HG03442 (cell line): Measurements from ENCODE around the gene RBM20.

Experiments used
- ATAC-seq: cut with Tn5 transposase; IDR thresholded peaks from one replicate; pipeline ENCODE4 v1.9.1; 2021; ENCODE audit warnings: mild to moderate bottlenecking, moderate library complexity; ENCODE audit not compliant: unreplicated experiment

The RBM20 gene

GRCh38 chr10:110781139-110781538 is 137.0 kb downstream of the RBM20 start:
- ATAC-seq: no peak

- no peak for ATAC-seq
Measured at GRCh38 chr10:110782616-110783015, 138.5 kb downstream of the RBM20 start.

DNA sequence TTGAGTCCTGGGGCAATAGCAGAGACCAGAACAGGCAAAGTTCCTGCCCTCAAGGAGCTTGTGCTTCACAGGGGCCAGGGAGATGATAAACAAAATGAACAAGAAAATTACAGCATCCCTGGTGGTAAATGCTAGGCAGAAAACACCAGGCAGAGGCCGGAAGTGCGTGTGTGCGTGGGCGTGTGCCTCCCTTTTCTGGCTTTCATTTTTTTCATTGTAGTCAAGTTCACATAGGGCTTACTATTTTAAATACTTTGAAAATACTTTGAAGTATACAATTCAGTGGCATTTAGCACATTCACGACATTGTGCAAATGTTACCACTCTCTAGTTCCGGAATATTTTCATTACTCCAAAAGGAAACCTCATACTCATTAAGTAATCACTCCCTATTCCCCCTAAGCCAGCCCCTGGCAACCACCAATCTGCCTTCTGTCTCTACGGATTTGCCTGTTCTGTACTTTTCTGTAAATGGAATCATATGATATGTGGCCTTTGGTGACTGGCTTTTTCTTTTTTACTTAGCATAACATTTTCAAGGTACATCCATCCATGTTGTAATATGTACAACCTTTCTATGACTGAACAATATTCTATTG is 139.5 kb downstream of the RBM20 start:
- ATAC-seq: no peak

GRCh38 chr10:110784198-110784597 is 140.1 kb downstream of the RBM20 start:
- ATAC-seq: no peak

DNA sequence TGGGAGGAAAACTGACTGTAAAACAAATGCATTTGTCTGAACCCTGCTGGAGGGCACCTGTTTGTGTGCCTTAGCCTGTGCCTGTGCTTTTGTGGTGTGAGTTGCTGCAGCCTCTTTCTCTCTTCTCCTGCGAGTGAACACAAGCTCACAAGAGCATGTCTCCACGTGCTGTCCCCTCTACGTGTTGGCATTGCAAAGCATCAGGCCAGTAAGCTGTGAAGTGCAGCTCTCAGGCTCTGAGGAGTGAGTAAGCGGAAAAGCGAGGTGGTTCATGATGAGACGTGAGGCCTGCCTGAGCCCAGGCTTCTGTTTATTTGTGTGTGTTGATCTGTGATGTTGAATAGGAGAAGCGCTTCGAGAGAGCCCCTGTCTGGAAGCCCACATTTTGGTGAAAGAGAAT is 142.0 kb downstream of the RBM20 start:
- no peak for ATAC-seq

GRCh38 chr10:110788620-110789385 is 144.7 kb downstream of the RBM20 start:
- no peak for ATAC-seq

- no peak for ATAC-seq
Measured at GRCh38 chr10:110789604-110790433, 145.7 kb downstream of the RBM20 start.

- ATAC-seq: no peak
Measured at GRCh38 chr10:110790913-110791506, 146.9 kb downstream of the RBM20 start.

GRCh38 chr10:110791541-110792073 is 147.5 kb downstream of the RBM20 start:
- ATAC-seq: no peak

- ATAC-seq: no peak
Measured at GRCh38 chr10:110792476-110793125, 148.5 kb downstream of the RBM20 start.

DNA sequence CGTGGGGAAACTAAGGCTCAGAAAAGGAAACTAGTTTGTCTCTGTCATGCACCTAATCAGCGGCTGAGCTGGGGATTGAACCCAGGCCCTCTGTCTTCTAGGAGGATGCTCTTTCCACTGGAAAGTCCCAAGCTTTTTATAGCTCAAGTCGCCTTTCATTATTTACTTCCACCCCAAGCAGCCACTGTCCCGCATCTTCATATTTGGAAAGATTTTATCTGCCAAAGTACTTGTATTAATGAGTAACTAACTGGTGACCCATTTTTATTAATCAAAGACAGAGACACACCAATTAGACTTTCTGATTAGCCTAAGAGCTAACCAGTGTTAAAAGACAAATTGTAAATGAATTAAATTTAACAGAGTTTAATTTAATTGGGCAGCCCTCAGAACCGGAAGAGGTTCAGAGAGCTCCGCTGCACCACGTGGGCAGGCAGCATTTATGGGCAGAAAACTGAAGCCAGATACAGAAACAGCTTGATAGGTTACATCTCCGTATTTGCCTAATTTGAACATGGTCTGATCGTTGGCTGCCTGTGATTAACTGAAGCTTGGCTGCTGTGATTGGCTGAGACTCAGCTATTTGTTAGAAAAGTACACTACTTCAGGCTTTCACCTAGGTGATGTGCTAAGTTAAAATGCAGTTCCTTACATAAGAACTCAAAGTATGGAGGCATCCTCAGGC is 149.1 kb downstream of the RBM20 start:
- no peak for ATAC-seq

- ATAC-seq: no peak
Measured at GRCh38 chr10:110793886-110794285, 149.8 kb downstream of the RBM20 start.

GRCh38 chr10:110794808-110795207 is 150.7 kb downstream of the RBM20 start:
- ATAC-seq: no peak

DNA sequence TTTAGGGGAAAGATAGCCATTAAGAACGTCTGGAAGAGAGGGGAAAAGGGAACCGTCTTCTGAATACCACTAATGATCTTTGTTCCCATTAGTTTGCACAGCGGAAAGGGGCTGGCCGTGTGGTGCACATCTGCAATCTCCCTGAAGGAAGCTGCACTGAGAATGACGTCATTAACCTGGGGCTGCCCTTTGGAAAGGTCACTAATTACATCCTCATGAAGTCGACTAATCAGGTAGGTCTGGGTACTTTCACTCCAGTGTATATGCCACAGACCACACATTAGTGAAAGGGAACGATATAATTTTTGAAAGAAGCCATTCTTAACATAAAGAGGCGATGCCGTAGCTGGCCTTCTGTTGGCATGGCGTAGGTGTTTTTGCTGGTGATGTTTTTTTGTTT is 153.3 kb downstream of the RBM20 start:
- no peak for ATAC-seq

DNA sequence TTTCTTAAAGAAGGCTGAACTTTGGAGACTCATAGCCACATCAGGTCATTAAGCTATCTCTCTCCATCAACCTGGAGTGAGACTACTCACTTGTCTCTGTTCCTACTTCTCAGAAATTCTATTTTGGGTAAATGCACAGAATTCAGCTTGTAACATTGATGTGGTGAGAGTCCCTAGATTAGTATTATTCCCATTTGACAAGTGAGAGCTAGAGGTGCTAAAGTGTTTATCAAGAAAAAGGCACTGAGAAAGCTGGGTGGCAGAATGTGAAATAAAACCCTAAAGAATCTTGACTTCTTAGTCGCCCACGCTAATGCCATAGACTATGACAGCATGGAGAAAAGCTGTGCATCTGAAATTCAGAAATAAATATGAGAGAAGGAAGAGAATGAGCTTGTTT is 154.2 kb downstream of the RBM20 start:
- no peak for ATAC-seq

DNA sequence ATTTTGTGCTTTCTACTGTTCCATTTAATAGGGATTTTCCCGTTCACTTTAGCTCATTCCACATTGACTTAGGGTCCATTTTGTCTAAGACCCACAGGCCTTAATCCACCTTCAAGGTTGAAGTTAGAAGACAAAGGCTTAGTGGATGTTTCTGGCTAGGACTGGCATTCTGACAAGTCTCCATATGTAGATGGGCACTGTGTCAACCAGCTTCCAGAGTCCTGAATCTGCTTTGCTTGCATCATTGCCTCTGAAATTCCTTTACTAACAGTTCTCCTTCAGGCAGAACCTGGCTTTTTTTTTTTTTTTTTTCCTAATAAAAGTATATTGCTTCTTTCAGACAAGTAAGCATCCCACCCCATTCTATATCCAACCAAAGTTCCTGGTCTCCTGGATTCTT is 158.0 kb downstream of the RBM20 start:
- ATAC-seq: no peak

GRCh38 chr10:110802551-110803238 is 158.6 kb downstream of the RBM20 start:
- peak; percentile 76 for ATAC-seq

GRCh38 chr10:110803239-110803749 is 159.2 kb downstream of the RBM20 start:
- ATAC-seq: peak; percentile 59

DNA sequence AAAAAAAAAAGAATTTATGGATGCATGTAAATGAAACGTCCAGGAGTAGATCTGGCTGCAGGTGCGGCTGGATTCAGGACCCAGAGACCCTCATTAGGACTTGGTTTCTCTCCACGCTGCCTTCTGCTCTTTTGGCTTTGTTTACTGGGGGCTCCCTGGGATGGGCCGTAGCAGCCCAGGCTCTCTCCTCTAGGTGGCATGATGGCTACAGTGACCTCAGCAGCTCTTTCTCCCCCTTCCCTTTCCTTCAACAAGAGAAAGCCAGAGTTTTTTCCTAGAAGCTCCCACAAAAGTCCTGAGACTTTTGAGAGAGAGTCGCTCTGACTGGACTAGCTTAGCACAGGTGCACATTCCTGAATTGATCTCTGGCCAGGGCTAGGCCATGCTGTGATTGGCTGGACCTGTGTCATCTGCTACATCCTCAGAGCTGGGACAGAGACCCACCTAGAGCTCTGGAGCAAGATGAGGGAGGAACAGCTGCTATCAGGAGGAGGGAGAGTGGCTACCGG is 159.7 kb downstream of the RBM20 start:
- peak; percentile 40 for ATAC-seq
